ENCODE results near the gene RIPPLY1.

Gene RIPPLY1

GRCh38 chrX:106903291-106903824 lies at the start of gene RIPPLY1:
Gene RIPPLY1 (minus strand): TSS chrX:106903341. CDS start chrX:106903287, 54 bp downstream.
- no peak for DNase-seq (ENCODE audit: low read depth)
- in situ Hi-C loops (cut with HindIII; ENCODE audit: low sequenced_read_pairs), result no loop called here
- no peak within 1 kb of the TSS for H3K4me3 ChIP-seq (ENCODE audit: low read depth, low read length)
- TF ChIP-seq, protein P1, sequence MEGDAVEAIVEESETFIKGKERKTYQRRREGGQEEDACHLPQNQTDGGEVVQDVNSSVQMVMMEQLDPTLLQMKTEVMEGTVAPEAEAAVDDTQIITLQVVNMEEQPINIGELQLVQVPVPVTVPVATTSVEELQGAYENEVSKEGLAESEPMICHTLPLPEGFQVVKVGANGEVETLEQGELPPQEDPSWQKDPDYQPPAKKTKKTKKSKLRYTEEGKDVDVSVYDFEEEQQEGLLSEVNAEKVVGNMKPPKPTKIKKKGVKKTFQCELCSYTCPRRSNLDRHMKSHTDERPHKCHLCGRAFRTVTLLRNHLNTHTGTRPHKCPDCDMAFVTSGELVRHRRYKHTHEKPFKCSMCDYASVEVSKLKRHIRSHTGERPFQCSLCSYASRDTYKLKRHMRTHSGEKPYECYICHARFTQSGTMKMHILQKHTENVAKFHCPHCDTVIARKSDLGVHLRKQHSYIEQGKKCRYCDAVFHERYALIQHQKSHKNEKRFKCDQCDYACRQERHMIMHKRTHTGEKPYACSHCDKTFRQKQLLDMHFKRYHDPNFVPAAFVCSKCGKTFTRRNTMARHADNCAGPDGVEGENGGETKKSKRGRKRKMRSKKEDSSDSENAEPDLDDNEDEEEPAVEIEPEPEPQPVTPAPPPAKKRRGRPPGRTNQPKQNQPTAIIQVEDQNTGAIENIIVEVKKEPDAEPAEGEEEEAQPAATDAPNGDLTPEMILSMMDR (IDR thresholded peaks at IDR 0.05; ENCODE audit: low read depth, low read length, missing control alignments), result no peak

DNA sequence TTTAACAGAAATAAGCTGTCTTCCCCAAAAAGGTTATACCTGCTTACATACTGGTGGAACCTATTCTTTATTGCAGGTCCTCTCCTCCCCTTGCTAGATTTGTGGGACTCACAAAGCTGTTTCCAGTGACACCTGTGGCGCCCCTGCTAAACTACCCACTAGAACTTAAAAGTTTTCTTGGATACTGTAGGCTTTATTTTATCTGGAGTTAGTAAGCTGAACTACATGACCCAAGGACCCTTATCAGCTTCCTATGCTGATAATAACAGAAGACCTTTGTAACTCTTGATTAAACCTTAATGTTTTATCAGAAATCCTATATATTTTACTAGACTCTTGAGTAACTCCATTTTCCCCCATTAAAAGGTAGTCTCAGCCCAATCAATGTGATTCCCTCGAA lies 49.4 kb upstream of the RIPPLY1 start:
- TF ChIP-seq, protein P1 (IDR thresholded peaks at IDR 0.05; ENCODE audit: low read depth, low read length, missing control alignments), result no peak
- H3K4me3 ChIP-seq (ENCODE audit: low read depth, low read length), result no peak overlapping the region
- in situ Hi-C loops (cut with HindIII; ENCODE audit: low sequenced_read_pairs), result no loop called here
- no peak for DNase-seq (ENCODE audit: low read depth)

DNA sequence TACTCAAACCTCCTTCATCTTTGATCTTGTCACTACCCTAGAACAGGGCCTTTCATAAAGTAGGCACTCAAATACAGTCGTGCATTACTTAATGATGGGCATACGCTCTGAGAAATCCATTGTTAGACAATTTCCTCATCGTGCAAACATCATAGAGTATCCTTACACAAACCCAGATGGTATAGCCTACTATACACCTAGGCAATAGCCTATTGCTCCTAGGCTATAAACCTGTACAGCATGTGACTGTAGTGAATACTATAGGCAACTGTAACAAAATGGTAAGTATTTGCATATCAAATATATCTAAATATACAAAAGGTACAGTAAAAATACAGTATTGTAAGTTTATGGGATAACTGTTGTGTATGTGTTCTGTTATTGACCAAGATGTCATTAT lies 48.9 kb upstream of the RIPPLY1 start:
- DNase-seq (ENCODE audit: low read depth), result no peak
- in situ Hi-C loops (cut with HindIII; ENCODE audit: low sequenced_read_pairs), result no loop called here
- TF ChIP-seq, protein P1 (IDR thresholded peaks at IDR 0.05; ENCODE audit: low read depth, low read length, missing control alignments), result no peak
- H3K4me3 ChIP-seq (ENCODE audit: low read depth, low read length), result no peak overlapping the region

GRCh38 chrX:106951230-106951629 lies 48.1 kb upstream of the RIPPLY1 start:
- no peak for DNase-seq (ENCODE audit: low read depth)
- TF ChIP-seq, protein P1 (IDR thresholded peaks at IDR 0.05; ENCODE audit: low read depth, low read length, missing control alignments), result no peak
- H3K4me3 ChIP-seq (ENCODE audit: low read depth, low read length), result no peak overlapping the region
- in situ Hi-C loops (cut with HindIII; ENCODE audit: low sequenced_read_pairs), result no loop called here

GRCh38 chrX:106950381-106950780 lies 47.2 kb upstream of the RIPPLY1 start:
- DNase-seq (ENCODE audit: low read depth), result no peak
- TF ChIP-seq, protein P1 (IDR thresholded peaks at IDR 0.05; ENCODE audit: low read depth, low read length, missing control alignments), result no peak
- no peak overlapping the region for H3K4me3 ChIP-seq (ENCODE audit: low read depth, low read length)
- in situ Hi-C loops (cut with HindIII; ENCODE audit: low sequenced_read_pairs), result no loop called here

GRCh38 chrX:106949366-106949765 lies 46.2 kb upstream of the RIPPLY1 start:
- H3K4me3 ChIP-seq (ENCODE audit: low read depth, low read length), result no peak overlapping the region
- TF ChIP-seq, protein P1 (IDR thresholded peaks at IDR 0.05; ENCODE audit: low read depth, low read length, missing control alignments), result no peak
- in situ Hi-C loops (cut with HindIII; ENCODE audit: low sequenced_read_pairs), result no loop called here
- no peak for DNase-seq (ENCODE audit: low read depth)
